Activated CD4-positive, alpha-beta T cell treated with anti-CD3 and anti-CD28 coated beads for 24 hours (primary cell): ENCODE data around the gene ASB2.

ENCODE experiments used
- DNase-seq, 2 donors: peaks; one replicate each; pipeline ENCODE4 v3.0.0-alpha.2; 2020; ENCODE audit warnings: low read depth in 2 of 2

ASB2 gene

GRCh38 chr14:93981316-93982229, 5.2 kb upstream of the ASB2 start:
- DNase-seq = no peak

DNA sequence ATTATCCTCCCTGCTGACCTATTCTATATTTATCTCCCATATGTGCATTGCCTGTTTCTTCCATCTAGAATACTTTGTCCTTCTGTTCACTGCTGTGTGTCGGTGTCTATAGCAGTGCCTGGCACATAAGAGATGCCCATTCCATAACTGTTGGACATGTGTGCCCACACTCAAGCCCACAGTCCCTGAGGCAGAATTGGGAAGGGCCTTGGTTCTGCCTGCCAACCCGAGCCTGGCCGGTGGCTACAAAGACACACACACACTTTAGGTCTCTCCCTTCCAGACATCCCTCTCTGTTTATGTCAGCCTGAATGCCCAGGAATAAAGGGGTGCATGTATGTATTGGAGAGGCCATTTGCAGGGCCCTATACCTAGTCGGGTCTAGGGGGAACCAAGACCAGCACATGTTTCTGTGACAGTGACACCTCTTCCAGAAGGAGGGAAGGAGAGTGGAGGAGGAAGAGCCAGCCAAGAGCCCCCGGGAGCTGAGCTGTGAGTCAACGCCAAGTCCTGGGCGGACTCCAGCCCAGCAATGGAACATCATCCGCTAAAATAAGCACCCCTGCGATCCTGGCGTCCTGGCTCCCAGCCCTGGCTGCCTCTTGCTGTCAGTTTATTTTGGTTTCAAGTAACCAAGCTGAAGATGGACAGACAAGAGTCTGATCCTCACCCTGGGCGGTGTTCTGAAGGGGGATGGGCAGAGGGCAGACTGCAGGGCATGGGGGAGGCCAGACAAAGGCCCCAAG, 4.3 kb upstream of the ASB2 start:
- no peak for DNase-seq

- no peak for DNase-seq
These were observed 2.4 kb upstream of the ASB2 start for GRCh38 chr14:93978735-93979134.

GRCh38 chr14:93977790-93978581, 1.6 kb upstream of the ASB2 start:
- peak; percentile 56 to 67 for DNase-seq

- no peak for DNase-seq
These were observed 801 bp upstream of the ASB2 start for GRCh38 chr14:93977171-93977570.

- no peak for DNase-seq
These were observed 436 bp downstream of the ASB2 start for GRCh38 chr14:93975791-93976476.

- no peak for DNase-seq
These were observed 1.5 kb downstream of the ASB2 start for GRCh38 chr14:93974833-93975232.

DNA sequence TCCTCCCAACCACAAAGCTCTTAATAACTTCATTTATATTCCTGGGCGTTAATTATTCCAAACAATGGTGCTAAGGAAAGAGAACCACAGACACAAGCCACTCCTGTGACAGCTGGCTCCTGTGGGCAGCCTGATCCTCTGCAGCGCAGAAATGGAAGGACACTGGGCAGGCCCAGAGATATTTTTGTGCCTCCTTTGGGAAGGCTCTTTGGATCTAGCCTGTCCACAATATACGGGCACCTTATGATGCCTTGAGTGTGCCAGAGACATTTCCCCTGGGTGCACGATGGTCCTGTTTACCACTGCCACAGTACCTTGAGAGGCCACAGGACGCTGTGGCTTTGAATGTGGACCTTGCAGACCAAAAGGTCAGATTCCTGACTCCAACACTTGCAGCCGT, 2.1 kb downstream of the ASB2 start:
- no peak for DNase-seq

DNA sequence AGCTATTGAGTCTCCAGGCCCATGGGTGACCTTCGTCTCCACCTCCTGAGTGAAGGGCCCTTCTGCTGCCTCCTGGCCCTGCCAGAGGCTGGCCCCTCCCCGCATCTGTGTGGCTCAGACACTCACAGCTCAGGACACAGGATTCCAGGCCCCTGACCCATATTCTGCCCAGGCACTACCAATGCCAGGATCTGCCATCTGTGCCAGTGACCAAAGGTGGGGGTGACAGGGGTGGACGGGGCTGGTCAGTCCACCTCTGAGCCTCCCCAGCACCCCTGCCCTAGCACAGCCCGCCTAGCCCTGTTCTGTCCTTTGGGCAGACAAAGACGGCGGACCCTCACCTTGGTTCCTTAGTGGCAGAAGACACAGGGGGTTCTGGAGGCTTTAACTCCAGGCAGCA, 2.8 kb downstream of the ASB2 start:
- no peak for DNase-seq

DNA sequence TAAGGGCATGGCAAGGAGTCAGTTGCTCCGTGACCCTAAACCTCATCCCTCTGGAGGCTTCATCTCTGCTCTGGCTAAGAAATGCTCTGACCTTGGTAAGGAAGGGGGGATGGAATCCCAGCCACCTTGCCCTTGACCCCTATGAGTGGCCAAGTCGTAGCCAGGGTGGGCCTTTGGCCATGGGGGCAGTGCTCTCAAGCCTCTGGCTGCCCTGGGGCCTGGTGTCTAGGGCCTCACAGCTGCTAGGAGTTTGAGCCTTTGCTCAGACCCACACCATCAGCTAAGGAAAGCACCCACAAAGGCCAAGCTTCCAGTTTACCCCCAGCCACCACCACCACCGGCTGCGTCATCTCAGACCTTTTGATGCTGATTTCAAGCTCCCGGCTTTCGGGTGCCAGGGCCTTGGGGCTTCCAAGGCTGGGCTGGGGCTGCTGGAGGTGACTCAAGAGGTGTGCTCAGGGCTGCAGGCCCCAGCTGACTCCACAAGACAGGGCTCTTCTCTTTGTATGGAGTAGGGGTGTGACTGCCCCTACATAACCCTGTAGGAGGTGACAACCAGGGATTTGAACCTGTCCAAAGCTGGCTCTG, 3.7 kb downstream of the ASB2 start:
- no peak for DNase-seq

GRCh38 chr14:93971635-93972027, 4.7 kb downstream of the ASB2 start:
- DNase-seq = no peak

GRCh38 chr14:93970965-93971634, 5.3 kb downstream of the ASB2 start:
- peak in 1 of 2 donors; percentile 49 for DNase-seq

- DNase-seq = peak in 1 of 2 donors; percentile 55
These were observed 5.8 kb downstream of the ASB2 start for GRCh38 chr14:93970585-93970964.

DNA sequence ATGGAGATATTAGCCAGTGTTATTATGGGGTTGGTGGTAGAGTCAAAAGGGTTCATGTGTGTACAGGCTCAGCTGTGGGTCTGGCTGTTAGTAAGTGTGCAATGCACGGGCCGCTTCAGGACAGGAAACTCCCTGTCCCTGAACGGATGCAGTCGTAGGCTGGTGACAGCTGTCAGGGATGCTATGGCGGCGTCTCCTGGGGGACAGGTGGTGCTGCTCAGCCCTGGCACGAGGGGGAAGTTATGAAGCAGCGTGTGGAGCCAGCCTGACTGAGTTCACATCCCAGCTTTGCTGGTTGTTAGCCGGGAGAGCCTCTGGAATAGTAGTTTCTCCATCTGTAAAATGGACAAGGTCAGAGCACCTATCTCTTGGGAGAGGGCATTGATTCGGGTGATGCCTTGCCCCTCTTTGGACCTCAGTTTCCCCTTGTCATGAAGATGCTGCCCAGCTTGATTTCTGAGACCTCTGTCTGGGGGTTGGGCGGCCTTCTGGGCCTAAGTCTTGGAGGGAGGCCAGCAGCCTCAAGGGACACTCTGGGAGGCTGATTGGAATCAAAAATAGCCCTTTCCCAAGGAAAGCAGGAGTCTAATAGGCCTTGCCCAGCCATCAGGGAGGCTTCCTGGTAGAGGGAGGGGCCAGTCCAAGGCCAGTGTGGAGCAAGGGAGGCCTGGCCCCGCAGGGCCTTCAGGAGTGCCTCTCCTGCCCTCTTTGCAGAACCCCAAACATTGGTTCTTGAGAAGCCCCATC, 7.1 kb downstream of the ASB2 start:
- no peak for DNase-seq

- DNase-seq = no peak
These were observed 8.6 kb downstream of the ASB2 start for GRCh38 chr14:93967637-93968250.

- no peak for DNase-seq
These were observed 10.4 kb downstream of the ASB2 start for GRCh38 chr14:93965946-93966474.

GRCh38 chr14:93965287-93965821, 11.0 kb downstream of the ASB2 start:
- no peak for DNase-seq

GRCh38 chr14:93964820-93965286, 11.5 kb downstream of the ASB2 start:
- DNase-seq = no peak

DNA sequence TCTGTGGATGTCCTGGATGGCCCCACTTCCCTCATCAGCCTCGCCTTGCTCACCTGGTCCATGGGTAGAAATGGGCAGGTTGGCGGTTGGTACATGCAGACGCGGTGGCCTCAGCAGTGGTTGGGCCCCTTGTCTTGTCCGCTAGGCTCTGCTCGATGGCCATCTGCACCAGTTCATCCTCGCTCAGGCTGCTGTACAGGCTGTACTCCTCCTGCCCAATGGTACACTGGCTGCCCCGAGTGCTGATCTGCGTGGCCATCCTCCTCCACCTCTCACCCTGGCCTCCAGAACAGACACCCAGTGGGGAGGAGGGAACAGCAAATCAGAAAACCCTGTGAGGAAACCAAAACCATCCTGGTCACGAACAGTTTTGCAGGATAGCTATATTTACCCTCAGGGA, 12.1 kb downstream of the ASB2 start:
- DNase-seq = no peak
